Activated CD8-positive, alpha-beta memory T cell treated with anti-CD3 and anti-CD28 coated beads for 48 hours (primary cell): ENCODE measurements around the gene BMI1.
A peak's percentile ranks its signal among the peaks of the same experiment; 100 is the strongest.
"Not testable (repeated sequence)": the region's sequence is repeated elsewhere in the genome, so short reads cannot be mapped to it uniquely, and the experiment has no call there.

ENCODE experiments used
- DNase-seq, 3 experiments: peaks; one replicate each; pipeline ENCODE4 v3.0.0-alpha.2; 2020; ENCODE audit warnings: low read depth in 2 of 3, low spot score in 2 of 3

The BMI1 gene

DNA sequence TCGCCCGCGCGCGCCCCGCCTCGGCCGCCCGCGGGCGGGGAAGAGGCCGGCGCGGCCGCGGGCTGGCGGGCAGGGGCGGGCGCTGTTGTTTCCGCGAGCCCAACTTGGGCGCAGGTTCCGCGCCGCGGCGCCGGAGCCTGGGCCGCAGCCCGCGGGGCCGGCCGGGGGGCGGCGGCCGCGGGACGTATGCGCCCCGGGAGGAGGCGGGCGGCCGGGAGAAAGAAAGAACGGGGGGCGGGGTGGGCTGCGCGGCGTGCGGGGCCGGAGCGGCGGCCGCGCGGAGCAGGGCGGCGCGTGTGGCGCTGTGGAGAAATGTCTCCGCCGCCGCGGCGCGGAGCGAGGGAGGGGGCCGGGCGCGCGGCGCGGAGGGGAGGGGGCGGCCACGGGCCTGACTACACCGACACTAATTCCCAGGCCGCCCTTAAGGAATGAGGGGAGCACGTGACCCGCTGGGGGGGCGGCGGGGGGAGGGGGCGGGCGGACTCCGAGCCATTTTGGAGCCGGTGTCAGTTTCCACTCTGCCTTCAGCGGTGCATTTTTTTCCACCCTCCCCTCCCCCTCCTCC lies at the start of gene BMI1:
Gene BMI1 (plus strand): TSS at position 509 of the 565 bp plus-strand sequence. CDS start 5,351 bp downstream, outside the sequence.
- no peak for DNase-seq

GRCh38 chr10:22271786-22272185 lies 49.1 kb upstream of the BMI1 start:
- DNase-seq = no peak

- DNase-seq = no peak
Measured at GRCh38 chr10:22278441-22278782, 42.5 kb upstream of the BMI1 start.

DNA sequence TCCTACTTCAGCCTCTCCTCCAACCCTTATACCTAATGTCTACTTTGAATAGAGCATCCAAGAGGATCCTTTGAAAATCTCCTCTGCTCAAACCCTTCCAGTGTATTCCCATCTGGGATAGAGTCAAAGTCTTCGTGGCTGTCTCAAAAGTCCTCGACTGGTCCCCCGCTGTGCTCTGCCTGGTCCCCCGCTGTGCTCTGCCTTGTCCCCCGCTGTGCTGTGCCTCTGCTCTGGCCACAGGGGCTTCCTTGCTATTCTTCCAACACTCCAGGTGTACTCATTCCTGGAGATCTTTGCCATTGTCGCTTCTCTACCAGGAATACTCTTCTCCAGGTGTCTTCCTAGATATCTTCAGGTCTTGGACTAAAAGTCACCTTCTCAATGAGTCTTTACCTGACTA lies 40.8 kb upstream of the BMI1 start:
- DNase-seq = no peak

GRCh38 chr10:22285130-22285529 lies 35.8 kb upstream of the BMI1 start:
- no peak for DNase-seq

DNA sequence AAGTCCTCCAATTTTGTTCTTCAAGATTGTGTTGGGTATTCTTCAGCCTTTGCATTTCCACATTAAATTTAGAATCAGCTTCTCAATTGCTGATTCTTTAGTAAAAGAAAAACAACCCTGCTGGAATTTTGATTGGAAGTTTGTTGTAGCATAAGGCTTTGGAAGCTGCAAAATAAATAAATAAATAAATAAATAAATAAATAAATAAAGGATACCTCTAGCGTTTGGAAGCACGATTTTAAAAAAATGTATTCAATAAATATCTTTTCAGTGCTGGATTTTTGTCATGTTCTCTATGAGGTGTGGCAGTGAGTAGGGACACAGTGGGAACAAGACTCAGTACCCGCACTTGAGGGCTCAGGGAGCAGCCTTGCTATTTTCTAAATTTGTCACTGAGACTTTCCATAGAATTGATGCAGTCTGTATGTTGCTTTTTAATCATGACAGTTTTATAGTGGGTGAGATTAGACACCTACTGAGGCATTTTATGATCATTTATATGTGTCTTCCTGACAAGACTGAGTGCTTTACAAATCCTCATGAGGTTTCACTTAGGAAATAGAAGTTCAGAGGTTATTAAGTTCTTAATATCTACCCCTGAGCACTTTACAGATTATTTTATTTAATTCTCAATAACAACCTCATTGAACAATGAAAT lies 27.0 kb upstream of the BMI1 start:
- no peak for DNase-seq

DNA sequence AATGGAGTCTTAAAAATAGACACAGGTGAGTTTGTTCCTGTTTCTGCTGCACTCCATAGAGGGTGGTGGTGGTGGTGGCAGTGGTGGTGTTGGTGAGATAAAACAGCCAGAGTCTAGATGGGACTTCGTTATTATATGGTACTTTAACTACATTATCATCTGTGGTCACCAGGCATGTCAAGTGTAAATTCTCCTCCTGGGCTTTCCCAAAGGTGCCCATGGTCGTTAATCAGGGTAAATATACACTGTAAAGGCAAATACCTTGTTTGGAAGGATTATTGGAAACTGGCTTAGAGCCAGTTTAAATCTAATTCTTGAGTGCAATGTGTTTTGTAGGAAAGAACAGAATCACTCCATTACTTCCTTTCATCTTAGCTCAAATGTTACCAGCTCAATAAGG lies 26.2 kb upstream of the BMI1 start:
- DNase-seq = no peak

- DNase-seq = no peak
Measured at GRCh38 chr10:22301193-22301592, 19.7 kb upstream of the BMI1 start.

DNA sequence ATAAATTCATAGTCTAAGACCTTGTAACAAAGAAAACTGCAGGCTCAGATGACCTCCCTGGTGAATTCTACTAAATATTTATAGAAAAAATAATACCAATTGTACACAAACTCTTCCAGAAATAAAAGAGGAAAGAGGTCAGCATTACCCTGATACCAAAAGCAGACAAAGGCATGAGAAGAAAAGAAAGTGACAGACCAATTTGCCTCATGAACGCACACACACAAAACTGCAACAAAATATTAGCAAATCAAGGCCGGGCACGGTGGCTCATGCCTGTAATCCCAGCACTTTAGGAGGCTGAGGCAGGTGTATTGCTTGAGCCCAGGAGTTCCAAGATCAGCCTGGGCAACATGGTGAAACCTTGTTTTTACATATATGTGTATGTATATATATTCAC lies 17.4 kb upstream of the BMI1 start:
- no peak for DNase-seq

DNA sequence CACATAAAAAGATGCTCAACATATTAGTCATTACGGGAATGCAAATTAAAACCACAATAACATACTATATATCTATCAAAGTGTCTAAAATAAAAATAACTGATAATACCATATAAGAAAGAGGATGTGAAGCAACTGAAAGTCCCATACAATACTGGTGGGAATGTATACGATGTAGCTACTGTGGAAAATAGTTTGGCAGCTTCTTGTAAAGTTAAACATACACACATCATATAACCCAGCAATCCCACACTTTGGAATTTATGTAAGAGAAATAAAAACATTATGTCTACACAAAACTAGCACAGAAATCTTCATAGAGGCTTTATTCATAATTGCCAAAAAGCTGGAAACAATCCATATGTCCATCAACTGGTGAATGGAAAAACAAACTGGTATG lies 15.2 kb upstream of the BMI1 start:
- no peak for DNase-seq

DNA sequence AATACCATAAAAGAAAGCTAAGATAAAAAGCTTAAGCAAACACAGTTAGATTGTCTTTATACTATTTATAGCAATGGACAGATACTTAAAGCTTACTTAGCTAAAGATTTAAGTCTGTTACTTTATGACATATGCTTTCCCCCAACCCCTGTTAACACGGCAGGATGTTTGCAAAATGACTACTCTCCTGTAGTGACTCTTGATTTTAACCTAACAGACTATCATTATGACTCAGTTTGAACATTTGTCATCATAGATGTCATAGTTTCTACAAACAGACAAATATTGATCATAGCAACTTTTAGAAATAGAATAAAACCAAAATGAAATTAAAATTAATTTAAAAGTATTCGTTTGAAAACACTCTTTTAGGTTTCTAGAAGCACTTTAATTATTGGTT lies 12.5 kb upstream of the BMI1 start:
- no peak for DNase-seq

GRCh38 chr10:22309180-22310000 lies 11.5 kb upstream of the BMI1 start:
- no peak for DNase-seq

DNA sequence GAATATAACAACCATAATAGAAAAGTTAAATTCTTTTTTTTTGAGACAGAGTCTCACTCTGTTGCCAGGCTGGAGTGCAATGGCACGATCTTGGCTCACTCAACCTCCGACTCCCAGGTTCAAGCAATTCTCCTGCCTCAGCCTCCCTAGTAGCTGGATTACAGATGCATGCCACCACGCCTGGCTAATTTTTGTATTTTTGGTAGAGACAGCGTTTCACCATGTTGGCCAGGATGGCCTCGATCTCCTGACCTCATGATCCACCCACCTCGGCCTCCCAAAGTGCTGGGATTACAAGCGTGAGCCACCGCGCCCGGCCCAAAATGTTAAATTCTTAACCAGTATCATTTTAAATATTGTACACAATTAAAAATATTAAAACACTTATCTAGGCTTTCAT lies 10.9 kb upstream of the BMI1 start:
- DNase-seq = not testable (repeated sequence)

DNA sequence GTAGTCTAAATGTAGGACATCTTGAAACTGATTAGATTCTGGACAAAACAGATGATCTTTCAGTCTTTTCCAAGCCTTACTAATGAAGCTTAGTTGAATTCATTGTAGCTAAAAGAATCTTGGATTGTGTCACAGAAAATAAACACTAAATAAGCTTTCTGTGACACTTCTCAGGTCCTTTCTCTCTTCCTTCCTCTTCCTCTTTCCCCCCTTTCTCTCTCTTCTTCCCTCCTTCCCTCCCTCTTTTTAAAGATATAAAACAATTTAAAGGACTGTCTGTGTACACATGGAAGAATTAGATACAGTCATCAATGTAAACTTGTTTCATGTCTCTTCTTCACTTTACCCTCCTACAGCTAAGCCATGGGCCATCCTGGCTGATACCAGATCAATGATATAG lies 10.0 kb upstream of the BMI1 start:
- no peak for DNase-seq

DNA sequence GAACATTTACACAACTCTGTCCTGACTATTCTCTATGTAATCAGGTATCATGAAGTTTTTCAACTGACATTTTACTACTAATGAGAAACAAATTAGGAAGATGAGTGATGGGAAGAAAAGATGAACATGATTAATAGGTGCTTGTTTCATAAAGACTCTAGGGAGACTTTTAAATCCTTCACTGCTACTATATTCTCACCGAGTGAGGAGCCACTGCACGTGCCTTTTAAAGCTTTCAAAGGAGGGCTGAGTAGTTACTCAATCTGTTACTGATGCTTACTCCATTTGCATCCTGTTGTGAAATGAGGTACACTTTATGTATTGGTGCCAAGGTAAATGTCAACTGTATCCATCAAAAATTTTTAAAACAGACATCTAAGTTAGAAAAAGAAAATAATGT lies 6.0 kb upstream of the BMI1 start:
- no peak for DNase-seq

DNA sequence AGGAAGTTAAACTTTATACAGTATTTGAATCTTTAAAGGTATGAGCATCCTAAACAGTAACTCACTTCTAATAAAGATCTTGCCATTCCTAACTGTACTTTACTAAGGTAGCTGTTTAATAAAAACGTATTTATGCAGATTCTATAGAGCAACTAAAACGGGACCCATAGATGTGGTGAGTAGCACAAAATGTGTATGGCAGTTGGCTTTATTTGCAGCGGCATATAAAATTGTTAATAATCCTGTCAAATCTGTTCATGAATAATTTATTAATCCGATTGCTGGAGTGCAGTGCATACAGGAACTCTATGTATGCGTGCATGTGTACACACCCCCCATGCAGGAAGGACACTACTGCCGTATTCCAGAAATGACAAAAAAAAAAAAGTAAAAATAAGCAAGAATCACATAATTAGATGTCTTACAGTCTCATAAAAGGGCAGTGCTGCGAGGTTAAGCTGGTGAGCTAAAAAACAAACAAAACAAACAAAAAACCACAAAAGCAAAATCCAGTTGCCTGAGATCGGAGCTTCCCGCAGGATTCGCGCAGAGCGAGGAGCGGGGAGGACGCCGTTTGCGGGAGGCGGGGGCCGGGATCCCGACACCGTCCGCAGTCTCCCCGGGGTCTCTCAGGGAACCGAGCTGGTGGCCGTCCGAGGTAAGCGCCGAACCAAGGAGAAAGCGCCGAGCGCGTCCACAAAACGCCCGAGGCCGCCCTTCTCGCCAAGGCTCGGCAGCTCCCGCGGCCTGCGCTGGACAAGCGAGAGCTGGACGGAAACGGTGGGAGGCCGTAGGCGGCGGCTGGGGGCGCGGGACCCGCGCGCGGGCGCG lies 5.2 kb upstream of the BMI1 start:
- DNase-seq = peak in 1 of 3 experiments; percentile 31

DNA sequence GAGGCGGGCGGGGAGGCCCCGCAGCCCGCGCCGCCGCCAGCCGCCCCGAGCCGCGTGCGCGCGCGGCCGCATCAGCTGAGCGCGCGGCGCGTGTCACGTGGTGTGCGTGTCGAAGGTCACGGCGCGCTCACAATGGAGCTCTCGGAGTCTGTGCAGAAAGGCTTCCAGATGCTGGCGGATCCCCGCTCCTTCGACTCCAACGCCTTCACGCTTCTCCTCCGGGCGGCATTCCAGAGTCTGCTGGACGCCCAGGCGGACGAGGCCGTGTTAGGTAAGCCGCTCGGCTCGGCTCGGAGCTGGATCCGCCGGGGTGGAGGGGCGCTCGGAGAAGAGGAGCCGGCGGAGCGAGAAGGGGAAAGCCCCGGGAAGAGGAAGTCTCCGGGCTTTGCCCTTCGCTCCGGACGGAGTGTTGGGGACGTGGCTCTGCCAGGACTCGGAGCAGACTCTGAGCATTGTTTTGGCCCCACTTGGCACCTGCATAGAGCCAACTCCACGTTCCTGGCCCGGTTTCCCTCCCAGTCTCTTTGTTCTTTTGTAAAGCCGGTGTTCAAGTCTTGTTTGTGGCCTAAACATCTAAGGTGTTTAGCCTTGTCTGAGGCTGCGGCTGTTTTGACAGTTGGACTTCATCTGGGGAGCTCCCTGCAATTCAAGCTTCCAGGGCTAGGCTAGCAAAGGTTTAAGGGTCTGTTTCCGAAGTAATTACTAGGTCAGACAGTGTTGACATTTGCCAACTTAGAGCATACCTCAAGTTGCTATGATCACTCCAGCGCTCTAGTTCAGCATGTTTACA lies 4.4 kb upstream of the BMI1 start, which contains the start of gene COMMD3:
Gene COMMD3 (plus strand): TSS at position 103 of the 790 bp plus-strand sequence. CDS start 30 bp downstream, at position 133.
- peak in 2 of 3 experiments; percentile 52 to 57 for DNase-seq

DNA sequence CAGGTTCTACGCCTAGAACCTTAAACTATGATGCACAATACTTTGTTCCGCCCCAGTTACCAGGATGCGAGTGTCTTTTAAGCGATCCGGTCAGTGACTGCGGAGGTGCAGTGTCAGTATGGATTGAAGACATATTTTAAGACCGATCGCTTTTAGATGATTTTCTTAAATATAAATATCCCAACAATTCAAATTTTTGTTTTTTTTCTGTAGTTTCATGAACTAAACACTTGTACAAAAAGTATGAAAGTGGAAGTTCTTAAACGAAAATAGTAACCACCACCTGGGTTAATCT lies 3.9 kb upstream of the BMI1 start:
- DNase-seq = no peak

GRCh38 chr10:22317771-22318565 lies 2.9 kb upstream of the BMI1 start:
- no peak for DNase-seq

- DNase-seq = no peak
Measured at GRCh38 chr10:22318772-22319171, 2.1 kb upstream of the BMI1 start.
